Measurements from ENCODE around the gene FAM120A. TPM values are rescaled to one million over a fixed set of nuclear protein-coding genes. Genes with fewer than 3 reads are reported as not detected.
A peak's percentile ranks its signal among the peaks of the same experiment; 100 is the strongest.

Gene FAM120A, protein sequence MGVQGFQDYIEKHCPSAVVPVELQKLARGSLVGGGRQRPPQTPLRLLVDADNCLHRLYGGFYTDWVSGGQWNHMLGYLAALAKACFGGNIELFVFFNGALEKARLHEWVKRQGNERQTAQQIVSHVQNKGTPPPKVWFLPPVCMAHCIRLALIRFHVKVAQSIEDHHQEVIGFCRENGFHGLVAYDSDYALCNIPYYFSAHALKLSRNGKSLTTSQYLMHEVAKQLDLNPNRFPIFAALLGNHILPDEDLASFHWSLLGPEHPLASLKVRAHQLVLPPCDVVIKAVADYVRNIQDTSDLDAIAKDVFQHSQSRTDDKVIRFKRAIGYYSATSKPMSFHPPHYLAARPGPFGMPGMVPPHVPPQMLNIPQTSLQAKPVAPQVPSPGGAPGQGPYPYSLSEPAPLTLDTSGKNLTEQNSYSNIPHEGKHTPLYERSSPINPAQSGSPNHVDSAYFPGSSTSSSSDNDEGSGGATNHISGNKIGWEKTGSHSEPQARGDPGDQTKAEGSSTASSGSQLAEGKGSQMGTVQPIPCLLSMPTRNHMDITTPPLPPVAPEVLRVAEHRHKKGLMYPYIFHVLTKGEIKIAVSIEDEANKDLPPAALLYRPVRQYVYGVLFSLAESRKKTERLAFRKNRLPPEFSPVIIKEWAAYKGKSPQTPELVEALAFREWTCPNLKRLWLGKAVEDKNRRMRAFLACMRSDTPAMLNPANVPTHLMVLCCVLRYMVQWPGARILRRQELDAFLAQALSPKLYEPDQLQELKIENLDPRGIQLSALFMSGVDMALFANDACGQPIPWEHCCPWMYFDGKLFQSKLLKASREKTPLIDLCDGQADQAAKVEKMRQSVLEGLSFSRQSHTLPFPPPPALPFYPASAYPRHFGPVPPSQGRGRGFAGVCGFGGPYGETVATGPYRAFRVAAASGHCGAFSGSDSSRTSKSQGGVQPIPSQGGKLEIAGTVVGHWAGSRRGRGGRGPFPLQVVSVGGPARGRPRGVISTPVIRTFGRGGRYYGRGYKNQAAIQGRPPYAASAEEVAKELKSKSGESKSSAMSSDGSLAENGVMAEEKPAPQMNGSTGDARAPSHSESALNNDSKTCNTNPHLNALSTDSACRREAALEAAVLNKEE
- polyA plus RNA-seq (2011; rRNA removed): 71.2 and 89.4 TPM in 2 replicates
- polyA minus RNA-seq (2011; rRNA and poly(A)+ RNA removed): 175 and 191 TPM in 2 replicates

DNA sequence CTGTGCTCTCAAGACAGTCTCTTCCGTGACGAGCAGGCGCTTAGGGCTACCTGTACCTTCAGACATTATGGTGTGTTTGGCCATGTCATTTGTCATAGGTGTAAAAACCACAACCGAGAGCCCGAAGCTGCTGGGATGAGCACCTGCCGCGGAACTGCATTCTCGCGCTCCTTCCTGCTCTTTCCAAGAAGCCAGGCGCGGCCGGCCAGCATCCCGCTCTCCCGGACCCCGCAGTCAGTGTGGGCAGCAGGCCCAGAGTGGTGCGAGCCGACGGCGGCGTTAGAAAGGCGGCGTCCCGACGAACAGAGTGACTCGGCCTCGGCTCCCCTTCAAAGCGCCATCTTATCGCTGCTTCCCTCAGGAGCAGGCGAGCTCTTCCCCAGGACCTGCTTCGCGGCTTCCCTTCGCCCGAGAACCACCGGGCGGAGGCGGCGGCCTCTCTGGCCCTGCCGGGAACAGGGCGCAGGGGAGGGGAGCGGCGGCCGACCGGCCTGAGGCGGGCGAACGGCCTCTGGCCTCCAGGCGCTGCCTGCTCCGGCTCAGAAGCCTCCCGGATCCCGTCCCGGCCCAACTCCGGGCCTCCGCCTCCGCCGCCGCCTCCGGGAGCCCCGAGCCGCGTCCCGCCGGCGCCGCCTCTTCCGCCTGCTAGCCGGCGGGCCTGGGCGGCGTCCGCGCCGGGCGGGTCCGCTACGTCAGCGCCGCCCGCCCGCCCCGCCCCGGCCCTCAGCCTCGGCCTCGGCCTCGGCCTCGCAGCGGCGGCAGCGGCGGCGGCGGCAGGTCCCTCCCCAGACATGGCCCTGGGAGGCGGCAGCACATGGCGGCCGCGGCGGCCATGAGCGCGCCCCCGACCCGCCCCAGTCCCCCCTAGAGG, at the start of gene FAM120A:
Gene FAM120A, plus strand, starts transcription at position 741 of the 871 bp plus-strand sequence. CDS start 231 bp downstream, outside the sequence.
- CTCF ChIA-PET: interaction anchor here (1.2 kb wide), 2 partner anchors 12 to 115 kb away, joined by 4 to 5 read pairs; no protein-coding TSS in a partner anchor
- H3K27me3 ChIP-seq (ENCODE audit: control insufficient read depth, insufficient read depth, low read length): no peaks in the 10 kb centered on the region
- no peak for DNase-seq (ENCODE audit: low read depth)
- POLR2A ChIA-PET: no interaction called here
- TF ChIP-seq, protein P1, sequence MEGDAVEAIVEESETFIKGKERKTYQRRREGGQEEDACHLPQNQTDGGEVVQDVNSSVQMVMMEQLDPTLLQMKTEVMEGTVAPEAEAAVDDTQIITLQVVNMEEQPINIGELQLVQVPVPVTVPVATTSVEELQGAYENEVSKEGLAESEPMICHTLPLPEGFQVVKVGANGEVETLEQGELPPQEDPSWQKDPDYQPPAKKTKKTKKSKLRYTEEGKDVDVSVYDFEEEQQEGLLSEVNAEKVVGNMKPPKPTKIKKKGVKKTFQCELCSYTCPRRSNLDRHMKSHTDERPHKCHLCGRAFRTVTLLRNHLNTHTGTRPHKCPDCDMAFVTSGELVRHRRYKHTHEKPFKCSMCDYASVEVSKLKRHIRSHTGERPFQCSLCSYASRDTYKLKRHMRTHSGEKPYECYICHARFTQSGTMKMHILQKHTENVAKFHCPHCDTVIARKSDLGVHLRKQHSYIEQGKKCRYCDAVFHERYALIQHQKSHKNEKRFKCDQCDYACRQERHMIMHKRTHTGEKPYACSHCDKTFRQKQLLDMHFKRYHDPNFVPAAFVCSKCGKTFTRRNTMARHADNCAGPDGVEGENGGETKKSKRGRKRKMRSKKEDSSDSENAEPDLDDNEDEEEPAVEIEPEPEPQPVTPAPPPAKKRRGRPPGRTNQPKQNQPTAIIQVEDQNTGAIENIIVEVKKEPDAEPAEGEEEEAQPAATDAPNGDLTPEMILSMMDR (IDR thresholded peaks at IDR 0.05; ENCODE audit: insufficient read depth, low read depth, low read length): no peak
- peak within 1 kb of the TSS; percentile 90 for H3K4me3 ChIP-seq (ENCODE audit: low read depth, low read length)
- H3K36me3 ChIP-seq (ENCODE audit: control insufficient read depth, insufficient read depth, low read length): peaks cover 11% of the 10 kb centered on the region

DNA sequence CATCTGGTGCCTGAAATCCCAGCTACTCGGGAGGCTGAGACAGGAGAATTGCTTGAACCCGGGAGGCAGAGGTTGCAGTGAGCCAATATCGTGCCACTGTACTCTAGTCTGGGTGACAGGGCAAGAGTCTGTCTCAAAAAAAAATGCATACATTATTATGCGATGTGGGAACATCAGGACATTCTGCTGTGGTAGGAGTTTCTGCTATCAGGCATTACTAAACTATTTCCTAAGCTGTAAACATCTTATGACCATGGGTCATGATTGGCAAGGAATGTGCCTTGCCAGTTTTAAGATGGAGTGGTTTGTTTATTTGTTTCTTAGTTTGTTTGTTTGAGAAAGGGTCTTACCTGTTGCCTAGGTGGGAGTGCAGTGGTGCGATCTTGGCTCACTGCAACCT, 45.1 kb upstream of the FAM120A start:
- H3K4me3 ChIP-seq (ENCODE audit: low read depth, low read length): no peak overlapping the region
- TF ChIP-seq, protein P1 (IDR thresholded peaks at IDR 0.05; ENCODE audit: insufficient read depth, low read depth, low read length): no peak
- ChIA-PET CTCF (interaction anchor here (0.6 kb wide), 1 partner anchor 30 kb away, joined by 4 read pairs; no protein-coding TSS in a partner anchor), POLR2A (no interaction called here)
- no peak for DNase-seq (ENCODE audit: low read depth)
- H3K27me3 ChIP-seq (ENCODE audit: control insufficient read depth, insufficient read depth, low read length): no peaks in the 10 kb centered on the region
- H3K36me3 ChIP-seq (ENCODE audit: control insufficient read depth, insufficient read depth, low read length): no peaks in the 10 kb centered on the region

DNA sequence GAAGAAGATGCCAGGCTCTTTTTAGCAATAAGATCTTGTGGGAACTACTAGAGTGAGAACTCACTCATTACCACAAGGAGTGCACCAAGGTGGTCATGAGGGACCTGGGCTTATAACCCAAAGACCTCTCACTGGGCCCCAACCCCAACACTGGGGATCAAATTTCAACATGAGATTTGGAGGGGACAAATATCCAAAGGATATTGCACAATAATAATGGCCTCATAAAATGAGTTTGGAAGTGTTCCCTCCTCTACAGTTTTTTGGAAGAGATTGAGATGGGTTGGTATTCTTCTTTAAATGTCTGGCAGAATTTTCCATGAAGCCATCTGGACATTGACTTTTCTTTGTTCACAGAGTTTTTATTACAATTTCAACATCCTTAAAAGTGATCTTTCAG, 38.0 kb upstream of the FAM120A start:
- POLR2A ChIA-PET: no interaction called here
- Histone ChIP-seq H3K4me3 (ENCODE audit: low read depth, low read length) (no peak overlapping the region), H3K27me3 (ENCODE audit: control insufficient read depth, insufficient read depth, low read length) (no peaks in the 10 kb centered on the region), H3K36me3 (ENCODE audit: control insufficient read depth, insufficient read depth, low read length) (no peaks in the 10 kb centered on the region)
- TF ChIP-seq, protein P1 (IDR thresholded peaks at IDR 0.05; ENCODE audit: insufficient read depth, low read depth, low read length): no peak
- no peak for DNase-seq (ENCODE audit: low read depth)
- CTCF ChIA-PET: no interaction called here

DNA sequence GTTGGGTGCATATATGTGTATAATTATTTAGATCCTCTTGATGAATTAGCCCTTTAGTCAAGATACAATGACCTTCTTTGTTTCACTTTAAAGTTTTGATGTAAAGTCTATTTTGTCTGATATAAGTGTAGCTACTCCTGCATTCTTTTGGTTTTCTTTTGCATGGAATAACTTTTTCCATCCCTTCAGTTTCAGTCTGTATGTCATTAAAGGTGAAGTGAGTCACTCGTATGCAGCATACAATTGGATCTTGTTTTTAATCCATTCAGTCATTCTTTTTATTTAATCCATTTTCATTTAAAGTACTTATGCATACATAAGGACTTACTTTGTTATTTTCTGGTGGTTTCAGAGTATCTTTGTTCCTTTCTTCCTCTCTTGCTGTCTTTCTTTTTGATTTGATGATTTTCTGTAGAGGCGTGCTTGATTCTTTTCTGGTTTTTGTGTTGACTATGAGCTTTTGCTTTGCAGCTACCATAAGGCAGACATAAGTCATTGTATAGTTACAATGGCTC, 36.3 kb upstream of the FAM120A start:
- Histone ChIP-seq H3K27me3 (ENCODE audit: control insufficient read depth, insufficient read depth, low read length) (no peaks in the 10 kb centered on the region), H3K36me3 (ENCODE audit: control insufficient read depth, insufficient read depth, low read length) (no peaks in the 10 kb centered on the region), H3K4me3 (ENCODE audit: low read depth, low read length) (no peak overlapping the region)
- CTCF ChIA-PET: no interaction called here
- DNase-seq (ENCODE audit: low read depth): no peak
- POLR2A ChIA-PET: no interaction called here
- TF ChIP-seq, protein P1 (IDR thresholded peaks at IDR 0.05; ENCODE audit: insufficient read depth, low read depth, low read length): no peak
